Epithelial cell of prostate (primary cell): ENCODE measurements around the gene PLXNA4.

Experiments used
- DNase-seq: peaks from one replicate; pipeline ENCODE4 v3.0.0-alpha.2; 2011; ENCODE audit warnings: low read depth, low spot score
- H3K27ac ChIP-seq: fragments of 450-650 bp; 2 replicates; pipeline ENCODE4 v1.5.1; 2017; ENCODE audit warnings: mild to moderate bottlenecking

Gene PLXNA4

DNA sequence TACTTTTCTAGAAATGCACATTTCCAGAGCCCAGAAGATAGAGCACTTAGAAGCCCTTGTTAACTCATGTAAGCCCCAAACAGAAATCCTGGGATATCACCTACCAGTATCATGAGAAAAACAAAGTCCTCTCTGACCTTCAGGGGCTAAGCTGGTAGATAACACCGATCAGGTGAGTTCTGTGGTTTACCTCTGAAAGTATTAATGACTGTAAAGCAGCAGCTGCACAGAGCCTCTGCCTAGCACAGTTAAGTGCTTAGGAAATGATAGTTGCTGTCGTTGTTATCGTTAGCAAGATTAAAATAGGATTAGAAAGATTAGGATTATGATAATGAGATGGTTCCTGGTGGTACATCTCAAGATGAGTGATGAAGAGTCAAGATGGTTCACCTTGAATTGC is 64.9 kb downstream of the PLXNA4 start:
- no peak for DNase-seq
- no peak overlapping the region for H3K27ac ChIP-seq

DNA sequence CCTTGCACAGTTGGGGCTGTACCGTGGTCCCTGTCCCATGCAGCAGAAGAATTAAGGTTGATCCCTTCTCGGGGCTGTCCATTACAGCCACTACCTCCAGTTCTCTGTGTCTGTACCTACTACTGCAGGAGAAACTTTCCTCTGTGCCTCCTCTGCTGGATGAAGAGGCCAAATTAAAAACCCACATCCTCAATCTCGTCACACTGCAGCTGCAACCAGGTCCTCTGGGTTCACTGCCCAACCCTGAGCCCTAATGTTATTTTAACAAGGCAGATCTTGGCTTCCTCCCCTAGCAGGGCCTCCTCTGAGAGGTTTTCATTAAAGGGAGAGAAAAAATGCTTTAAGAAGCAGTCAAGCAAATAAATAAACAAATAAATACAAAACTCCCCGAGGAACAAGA is 66.6 kb downstream of the PLXNA4 start:
- H3K27ac ChIP-seq: no peak overlapping the region
- DNase-seq: no peak

DNA sequence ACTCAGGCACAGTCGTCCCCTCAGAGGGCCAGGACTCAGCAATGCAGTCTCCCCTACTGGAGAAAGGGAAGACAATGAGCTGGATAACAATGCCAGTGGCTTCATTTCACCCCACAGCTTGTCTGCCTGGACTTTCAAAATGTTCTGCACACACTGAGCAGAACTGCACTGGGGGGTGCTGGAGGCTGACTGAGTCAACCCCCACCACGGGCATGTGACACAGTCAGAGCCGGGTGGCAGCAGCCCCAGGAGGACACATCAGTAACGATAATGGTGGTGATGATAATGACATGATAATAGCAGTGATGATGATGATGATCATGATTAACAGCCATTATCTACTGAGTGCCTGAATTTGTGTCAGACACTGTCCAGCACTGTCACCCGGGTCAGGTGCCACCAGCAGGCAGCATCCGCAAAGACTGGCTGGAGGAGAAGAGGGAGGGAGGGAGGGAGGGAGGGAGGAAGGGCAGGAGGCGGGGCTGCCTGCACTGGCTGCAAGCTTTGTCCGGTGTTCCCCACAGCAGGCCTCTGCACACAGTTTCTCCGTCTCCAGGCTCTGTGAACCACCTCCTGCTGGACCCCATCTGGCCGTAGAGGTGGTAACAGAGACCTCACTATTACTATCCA is 67.4 kb downstream of the PLXNA4 start:
- H3K27ac ChIP-seq: no peak overlapping the region
- no peak for DNase-seq

DNA sequence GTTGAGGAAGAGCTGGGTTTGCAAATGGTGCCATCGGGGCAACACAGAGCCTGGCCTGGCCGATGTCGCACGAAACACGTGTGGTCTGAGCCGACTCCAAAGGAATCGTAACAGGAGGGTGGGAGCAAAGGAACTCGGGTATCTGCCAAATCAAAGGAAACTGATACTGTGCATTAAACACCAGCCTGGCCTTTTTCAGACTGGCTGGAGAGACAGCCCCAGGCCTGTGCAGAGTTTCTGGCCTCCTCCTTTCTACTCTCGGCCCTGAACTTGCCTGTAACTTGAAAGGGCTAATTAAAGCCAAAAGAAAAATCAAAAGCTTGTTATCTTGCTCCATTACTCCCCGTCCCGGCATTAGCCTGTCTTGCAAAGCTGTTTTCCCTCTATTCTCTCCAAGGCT is 71.4 kb downstream of the PLXNA4 start:
- H3K27ac ChIP-seq: no peak overlapping the region
- no peak for DNase-seq

DNA sequence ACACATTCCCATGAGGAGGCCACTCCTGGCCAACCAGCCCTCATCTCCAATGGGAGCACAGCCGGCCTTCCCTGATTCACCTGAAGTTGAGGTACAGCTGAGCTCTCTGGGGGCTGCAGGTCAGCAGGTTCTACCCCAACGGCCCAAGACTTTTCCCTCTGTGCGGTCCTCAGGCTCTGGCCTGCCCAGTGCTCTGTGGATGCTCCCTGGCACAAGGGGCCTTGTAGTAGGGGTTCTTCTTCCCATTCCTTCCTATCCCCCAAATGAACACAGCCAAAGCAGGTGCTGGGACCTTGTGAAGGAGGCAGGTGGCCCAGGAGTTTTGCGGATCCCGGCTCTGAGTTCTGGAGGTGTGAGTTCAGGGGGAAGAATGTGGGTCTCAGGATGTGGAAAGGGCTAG is 72.2 kb downstream of the PLXNA4 start:
- H3K27ac ChIP-seq: no peak overlapping the region
- no peak for DNase-seq

DNA sequence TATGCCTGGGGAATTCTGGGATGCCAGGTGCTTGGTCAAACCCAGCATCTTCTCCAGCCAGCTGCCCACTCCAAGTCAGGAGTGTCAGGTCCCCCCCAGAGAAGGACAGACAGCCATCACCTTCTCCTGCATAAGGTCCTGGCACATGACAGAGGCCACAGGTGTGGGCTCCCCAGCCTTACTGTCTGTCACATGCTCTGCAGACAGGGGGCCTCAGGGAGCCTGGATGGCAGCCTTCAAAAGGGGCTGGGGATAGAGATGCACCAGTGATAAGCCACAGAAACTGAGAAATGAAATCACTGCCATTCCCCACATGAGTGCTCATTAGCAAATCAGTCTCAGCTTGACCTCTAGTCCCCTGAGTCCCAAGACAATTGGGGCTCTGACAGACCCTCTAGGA is 72.9 kb downstream of the PLXNA4 start:
- no peak overlapping the region for H3K27ac ChIP-seq

DNA sequence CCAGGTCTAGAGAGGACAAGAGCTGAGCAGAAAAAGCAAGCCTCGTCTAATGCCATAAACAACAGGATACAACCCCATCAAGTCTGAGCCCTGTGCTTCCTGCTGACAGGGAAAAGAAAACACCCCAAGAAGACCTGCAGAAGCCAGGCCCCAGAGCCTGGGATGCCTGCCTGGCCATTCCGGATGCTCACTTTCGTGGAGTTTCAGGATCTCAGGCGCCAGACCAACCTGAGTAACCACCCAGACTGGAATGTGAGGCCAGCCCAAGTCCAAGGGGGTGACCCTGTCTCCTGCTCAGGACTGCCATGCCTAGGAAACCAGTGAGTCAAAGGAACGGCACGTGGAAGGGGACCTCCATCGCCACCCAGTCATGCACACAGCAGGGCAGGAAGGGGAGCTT is 74.3 kb downstream of the PLXNA4 start:
- no peak overlapping the region for H3K27ac ChIP-seq
- DNase-seq: no peak

More for the DNA sequence above, 72.9 kb downstream of the PLXNA4 start:
- no peak for DNase-seq

DNA sequence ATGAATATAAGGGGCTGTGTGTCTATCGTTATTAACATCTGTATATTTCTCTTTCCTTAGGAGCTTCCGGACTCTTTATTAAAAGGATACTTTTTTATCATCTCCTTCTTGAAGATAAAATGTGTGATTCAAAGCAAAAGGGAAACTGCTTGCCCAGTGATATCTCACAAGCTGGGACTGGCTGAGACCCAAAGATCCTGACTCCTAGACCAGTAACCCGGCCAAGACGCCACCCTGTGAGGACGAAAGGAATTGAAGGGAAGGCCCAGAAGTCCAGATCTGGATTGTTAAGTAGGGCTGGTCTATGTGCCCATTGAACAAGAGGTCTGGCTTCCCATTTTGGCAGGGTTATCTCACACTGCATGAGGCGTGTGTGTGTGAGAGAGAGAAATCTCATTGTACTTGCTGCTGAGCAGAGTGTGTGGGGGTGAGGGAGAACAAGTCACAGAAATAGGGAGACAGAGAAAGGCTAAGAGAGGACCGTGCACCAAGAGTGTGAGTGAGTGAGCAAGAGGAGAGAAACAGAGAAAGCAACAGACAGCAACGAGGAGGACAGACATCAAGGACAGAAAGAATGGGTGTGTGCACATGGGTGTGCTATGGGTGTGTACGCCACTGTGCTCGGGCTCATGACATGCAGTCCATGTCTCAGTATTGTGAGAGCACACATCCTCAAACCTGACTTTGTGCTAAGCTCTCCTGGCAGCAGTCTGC is 75.4 kb downstream of the PLXNA4 start:
- H3K27ac ChIP-seq: no peak overlapping the region
- DNase-seq: no peak

DNA sequence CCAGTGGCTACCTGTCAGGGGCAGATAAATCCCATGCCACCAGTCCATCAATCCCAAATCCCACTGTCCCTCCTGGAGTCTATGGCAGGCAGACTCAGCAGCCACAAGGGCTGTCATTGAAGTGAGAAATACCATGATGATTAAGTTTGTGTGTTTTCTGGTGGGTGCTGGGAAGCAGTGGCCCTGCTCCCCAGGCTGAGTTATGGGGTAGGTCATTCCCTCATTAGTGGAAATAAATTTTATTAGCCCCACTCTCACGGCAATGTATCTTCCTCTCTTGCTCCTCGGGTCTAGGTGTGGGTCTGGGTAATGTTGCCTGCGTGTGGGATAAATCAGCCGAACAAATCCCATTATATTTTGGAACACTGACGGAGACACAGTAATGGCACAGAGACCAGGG is 76.8 kb downstream of the PLXNA4 start:
- no peak for DNase-seq
- H3K27ac ChIP-seq: no peak overlapping the region

DNA sequence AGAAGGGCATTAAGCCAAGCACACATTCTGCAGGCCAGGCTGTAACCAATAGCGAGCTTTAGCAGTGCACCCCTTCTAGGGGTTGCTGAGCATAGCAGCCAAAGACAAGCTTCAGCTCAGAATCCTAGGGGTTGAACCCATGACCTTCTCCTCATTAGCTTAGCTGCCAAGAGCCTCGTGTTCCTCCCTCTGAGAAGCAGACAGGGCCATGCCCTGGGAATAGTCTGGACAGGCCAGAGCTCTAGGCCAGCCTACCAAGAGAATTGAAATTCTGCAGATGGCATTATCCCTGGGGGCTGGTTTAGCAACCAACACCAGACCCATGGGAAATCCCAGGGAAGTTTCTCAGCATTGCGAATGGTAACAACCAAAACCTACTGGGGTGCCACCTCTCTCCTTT is 77.2 kb downstream of the PLXNA4 start:
- no peak overlapping the region for H3K27ac ChIP-seq
- no peak for DNase-seq

DNA sequence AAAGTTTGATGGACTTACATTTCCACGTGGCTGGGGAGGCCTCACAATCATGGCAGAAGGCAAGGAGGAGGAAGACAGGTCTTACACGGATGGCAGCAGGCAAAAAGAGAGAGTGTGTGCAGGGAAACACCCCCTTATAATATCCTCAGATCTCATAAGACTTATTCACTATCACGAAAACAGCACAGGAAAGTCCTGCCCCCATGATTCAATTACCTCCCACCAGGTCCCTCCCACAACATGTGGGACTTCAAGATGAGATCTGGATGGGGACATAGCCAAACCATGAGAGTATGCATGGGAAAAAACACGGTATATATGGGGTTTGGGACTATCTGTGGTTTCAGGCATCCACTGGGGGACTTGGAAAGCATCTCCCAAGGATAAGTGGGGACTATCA is 78.0 kb downstream of the PLXNA4 start:
- DNase-seq: no peak

DNA sequence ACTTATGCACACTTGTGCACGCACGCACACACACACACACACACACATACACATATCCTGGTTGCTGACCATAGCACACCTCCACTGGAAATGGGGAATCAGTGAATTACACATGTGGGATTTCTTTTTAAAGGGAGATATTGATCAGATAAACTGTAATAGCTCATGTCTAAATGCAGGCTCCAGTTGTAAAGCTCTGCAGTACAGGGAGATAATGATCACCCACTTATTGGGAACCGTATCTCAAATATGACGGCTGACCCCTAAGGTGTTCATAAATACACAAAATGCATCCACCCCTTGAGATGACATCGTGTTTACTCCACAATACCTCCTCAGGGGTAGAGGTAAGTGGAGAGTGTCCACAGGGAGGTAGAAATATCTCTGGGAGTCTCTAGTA is 79.2 kb downstream of the PLXNA4 start:
- no peak overlapping the region for H3K27ac ChIP-seq
- DNase-seq: no peak

More for the DNA sequence above, 78.0 kb downstream of the PLXNA4 start:
- H3K27ac ChIP-seq: no peak overlapping the region

DNA sequence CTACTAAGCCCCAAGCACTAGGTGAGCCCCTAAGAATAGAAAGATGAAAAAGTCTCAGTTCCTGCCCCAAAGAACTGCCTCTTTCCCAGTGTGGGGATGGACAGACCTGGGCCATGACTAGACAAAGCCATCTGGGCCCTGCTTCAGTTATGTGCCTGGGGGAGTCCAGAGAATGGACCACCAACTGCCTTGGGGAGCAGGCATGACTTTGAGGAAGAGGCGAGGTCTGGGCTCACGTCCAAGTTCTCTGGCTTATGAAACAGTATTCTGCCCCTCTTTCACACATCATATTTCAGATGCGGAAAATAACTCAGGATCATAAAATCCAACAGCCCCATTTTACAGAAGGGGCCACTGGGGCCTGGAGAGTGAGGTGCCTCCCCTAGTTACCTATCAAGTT is 80.3 kb downstream of the PLXNA4 start:
- H3K27ac ChIP-seq: no peak overlapping the region
- DNase-seq: no peak

DNA sequence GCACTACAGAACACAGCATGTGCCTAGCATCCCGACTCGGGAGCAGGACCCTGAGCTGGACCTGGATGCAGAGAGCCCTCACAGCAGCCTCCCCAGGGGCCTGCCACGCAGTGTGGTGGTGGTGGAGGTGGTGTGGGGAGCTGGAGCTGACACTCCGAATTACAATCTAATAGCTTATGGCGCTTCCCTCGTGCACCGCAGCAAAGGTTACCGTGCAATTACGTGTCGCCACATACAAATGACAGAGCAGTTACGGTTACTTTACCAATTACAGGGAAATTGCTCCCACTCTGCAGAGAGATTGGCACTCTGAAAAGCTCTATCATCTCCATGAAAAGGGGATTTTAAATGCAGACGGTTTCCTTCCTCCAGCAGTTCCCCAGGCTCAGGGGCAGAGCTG is 81.8 kb downstream of the PLXNA4 start:
- no peak for DNase-seq
- H3K27ac ChIP-seq: no peak overlapping the region

DNA sequence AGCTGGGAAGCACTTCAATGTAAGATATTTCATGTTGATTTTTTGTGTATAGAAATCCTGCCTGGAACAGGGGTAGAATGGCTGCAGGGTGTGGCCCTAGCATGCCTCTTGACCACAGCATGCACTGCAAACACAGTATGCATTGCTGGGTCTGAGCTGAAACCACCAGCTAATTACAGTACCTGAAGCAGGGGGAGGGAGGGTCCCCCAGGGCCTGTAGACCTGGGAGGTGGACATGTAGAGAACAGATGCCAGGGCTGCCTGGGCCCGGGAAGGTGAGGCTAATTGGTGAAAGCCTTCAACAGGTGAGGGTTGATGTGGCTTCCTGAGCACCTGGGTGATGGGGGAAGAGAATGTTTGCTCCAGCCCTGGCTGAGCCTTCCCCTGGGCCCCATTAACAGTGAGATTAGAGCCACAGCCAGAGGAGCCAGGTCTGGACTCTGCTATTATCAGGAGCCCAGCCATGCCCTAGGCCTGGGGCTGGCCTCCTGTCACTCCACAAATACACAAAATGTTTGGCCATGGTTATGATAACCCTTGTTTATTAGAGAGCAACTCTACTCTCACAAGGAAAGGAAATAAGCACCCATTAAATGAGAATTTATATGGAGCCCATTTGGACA is 83.3 kb downstream of the PLXNA4 start:
- no peak for DNase-seq
- no peak overlapping the region for H3K27ac ChIP-seq

DNA sequence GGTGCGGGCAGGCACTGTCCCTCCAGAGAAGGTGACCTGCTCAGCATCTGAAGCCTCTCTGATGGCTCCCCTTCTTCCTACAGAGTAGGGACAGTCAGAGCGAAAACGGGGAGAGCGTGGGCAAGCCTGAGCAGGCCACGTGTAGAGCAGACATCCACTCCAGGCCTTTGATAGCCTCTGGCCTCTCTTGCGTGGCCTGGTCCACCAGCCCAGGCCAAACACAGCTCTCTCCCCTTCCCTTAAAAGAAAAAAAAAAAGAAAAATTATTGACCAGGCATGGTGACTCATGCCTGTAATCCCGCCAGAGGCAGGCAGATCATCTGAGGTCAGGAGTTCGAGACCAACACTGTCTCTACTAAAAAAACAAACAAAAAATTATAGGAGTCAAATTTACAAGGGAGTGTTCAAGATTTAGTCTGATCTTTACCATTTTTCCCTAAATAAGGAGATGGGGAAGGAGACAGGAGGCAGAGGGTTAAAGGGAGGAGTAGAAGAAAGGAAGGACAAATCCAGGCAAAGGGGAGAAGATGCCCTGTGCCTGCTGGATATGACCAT is 84.8 kb downstream of the PLXNA4 start:
- H3K27ac ChIP-seq: no peak overlapping the region
- DNase-seq: no peak

DNA sequence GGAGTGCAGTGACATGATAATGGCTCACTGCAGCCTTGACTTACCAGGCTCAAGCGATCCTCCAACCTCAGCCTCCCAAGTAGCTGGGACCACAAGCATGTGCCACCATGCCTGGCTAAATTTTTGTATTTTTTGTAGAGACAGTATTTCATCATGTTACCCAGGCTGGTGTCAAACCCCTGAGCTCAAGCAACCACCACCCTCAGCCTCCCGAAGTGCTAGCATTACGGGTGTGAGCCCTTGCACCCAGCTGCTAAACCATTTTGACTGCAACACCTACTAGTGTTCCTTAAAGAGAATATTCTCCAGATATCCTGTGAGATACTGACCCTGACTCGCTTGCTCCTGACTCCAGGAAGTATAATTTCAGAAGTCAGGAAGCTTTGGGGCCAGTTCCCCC is 85.8 kb downstream of the PLXNA4 start:
- DNase-seq: no peak
- no peak overlapping the region for H3K27ac ChIP-seq

DNA sequence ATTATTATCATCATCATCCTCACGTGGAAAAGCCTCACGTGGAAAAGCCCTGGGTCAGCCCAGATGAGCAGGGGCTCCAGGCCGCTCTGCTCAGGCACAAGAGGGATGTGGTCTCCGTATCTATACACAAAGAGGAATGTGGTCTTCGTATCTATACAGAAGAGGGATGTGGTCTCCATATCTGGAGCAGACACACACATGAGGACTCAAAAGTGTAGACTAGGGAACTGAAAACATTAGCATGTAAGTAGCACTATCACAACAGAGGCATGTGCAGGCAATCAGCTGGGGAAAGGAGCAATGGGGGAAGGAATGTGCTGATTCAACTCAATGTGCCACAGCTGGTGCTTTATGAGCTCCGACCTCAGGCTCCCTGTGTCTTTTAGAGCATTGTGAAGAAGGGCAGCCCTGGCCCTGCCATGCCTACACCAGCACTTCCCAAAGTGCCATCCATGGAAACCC is 86.5 kb downstream of the PLXNA4 start:
- H3K27ac ChIP-seq: no peak overlapping the region
- DNase-seq: no peak

DNA sequence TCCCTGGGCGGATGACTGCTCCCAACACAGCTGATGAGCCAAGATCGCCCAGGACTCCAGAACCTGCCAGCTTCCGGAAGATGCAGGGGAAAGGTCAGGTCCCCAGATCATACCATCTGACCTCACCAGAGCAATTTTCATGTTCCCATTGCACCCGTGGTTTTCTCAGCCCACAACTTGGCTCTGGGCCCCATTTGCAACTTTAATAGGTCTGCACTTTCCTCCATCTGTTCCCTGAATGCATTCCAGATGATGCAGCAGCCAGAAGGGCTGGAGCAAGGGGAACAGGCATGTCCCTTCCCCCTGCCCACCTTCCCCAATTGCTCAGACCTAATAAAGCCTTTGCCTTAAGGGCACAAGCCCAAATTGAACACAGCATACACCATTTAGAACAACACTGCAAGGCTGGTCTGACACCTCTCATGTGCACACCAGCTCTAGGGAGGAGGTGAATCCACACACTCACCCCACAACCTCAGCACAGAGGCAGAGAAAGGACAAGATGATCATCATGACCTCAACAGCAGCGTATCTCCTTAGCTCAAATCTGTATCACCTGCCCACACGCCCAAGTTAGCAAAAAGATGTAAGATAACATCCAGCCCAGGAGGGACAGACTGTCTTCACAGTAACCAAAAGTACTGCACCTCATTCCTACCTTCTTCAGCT is 87.5 kb downstream of the PLXNA4 start:
- no peak for DNase-seq
- H3K27ac ChIP-seq: no peak overlapping the region

DNA sequence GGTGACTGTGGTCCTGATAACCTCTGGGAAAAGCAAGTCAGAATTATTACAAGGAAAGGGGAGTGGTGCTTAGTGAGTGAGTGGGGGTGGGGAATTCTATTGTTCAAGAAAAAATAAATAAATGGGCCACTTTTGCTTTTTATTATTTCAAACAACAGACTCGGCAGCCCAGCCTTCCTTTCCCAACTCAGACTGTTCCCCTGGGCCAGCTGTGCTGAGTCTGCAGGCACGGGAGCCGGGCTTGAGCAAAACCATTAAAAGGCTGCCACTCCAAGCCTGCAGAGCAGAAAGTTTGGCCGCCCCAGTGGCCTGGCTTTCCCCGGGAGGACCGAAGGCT is 90.0 kb downstream of the PLXNA4 start:
- H3K27ac ChIP-seq: no peak overlapping the region
- DNase-seq: no peak
